OCI-LY3 (cell line): ENCODE measurements around the gene KRTAP5-11.

Experiments
- CTCF ChIP-seq: fragments of 200-600, 300-600 bp; sonication (generic); IDR thresholded peaks from 2 replicates; pipeline ENCODE4 v1.5.1; 2014; ENCODE audit warnings: antibody characterized with exemption, low read length, low read depth
- EZH2phosphoT487 ChIP-seq: fragments of 200-600 bp; shearing (Covaris generic); IDR thresholded peaks from 2 replicates; pipeline ENCODE4 v1.6.1; 2018; ENCODE audit warnings: antibody characterized with exemption, mixed run types, low read depth

DNA sequence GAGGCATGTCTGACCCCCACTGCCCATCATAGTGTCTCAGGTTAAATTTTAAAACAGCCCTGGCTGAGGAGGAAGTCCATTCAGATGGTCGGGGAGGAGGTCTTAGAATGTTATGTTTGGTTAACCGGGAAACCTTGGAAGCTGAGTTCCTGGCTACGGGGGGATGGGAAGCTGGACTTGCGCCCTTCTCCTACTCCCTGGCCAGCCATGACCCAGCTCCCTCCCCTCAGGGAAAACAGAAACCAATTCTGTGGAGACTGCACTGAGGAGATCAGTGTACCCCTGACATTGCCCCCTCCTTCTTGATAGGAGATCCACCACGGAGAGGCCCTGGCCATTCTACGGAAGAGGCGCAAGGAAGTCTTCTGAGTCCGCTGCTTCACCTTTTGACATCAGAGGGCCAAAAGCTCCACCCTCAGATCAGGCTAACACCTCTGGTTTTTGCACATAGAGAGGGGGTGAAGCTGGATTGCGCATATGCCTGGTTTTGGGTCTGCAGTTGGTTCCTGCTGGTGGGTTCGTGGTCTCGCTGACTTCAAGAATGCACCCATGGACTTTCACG, 37.2 kb downstream of the KRTAP5-11 start:
- TF ChIP-seq CTCF (no peak), EZH2phosphoT487 (no peak)
